HepG2 (cell line): ENCODE data around the gene ALDH16A1. TPM values are rescaled to one million over a fixed set of nuclear protein-coding genes. Genes with fewer than 3 reads are reported as not detected.

Experiments used
- ATAC-seq: fragments of 200-7000 bp; cut with Tn5 transposase; 3 replicates; pipeline ENCODE4 v1.9.1; 2020; ENCODE audit warnings: mild to moderate bottlenecking, moderate library complexity
- BruUV-seq: library from RNA; stranded (reverse); fragments of 400-500 nt; replicated peaks from 2 replicates; lab custom pipeline; 2021; lab: Mats Ljungman, UMichigan
- CTCF ChIA-PET: fragments of 300-600 bp; formaldehyde crosslinking; extraction: SDS; loops from one replicate; lab custom pipeline; 2021; ENCODE audit warnings: low total read pairs, inconsistent platforms, low intra/inter-chr PET ratio; lab: Yijun Ruan, JAX
- POLR2A ChIA-PET: fragments of 350-600 bp; sonication (Branson Sonifier 250); formaldehyde crosslinking; loops from one replicate; lab custom pipeline; 2020; ENCODE audit warnings: antibody characterized with exemption, inconsistent platforms; lab: Yijun Ruan, JAX
- DNase-seq: peaks from one replicate; pipeline ENCODE4 v3.0.0-alpha.2; 2015; ENCODE audit warnings: low spot score
- FAIRE-seq: peaks from 3 replicates; lab custom pipeline; 2011; peaks lifted over from hg19 to GRCh38; lab: Jason Lieb, UNC
- H2AFZ ChIP-seq: one replicate; pipeline ENCODE4 v1.6.1; 2011; ENCODE audit warnings: low read length, inconsistent platforms
- H3K27ac ChIP-seq: fragments of 300-600 bp; 3 replicates; pipeline ENCODE4 v1.8.0; 2011; ENCODE audit warnings: mixed run types, mild to moderate bottlenecking, mixed read lengths, low read length, inconsistent platforms; ENCODE audit not compliant: insufficient read depth; ENCODE audit errors: extremely low read length
- H3K27me3 ChIP-seq, 2 experiments: fragments of 200-600 bp in 1 of 2; 2 replicates in 1 of 2; 3 replicates in 1 of 2; pipeline versions ENCODE4 v1.6.0 to v1.8.0; 2011; ENCODE audit warnings: low read length in 2 of 2, mild to moderate bottlenecking in 2 of 2, moderate library complexity in 2 of 2, inconsistent platforms in 1 of 2; ENCODE audit not compliant: insufficient read depth in 2 of 2, control insufficient read depth in 1 of 2
- H3K36me3 ChIP-seq, 2 experiments: fragments of 200-600 bp in 1 of 2; replicated peaks in 1 of 2; 2 replicates in 1 of 2; 3 replicates in 1 of 2; pipeline versions ENCODE4 v1.5.1 to v1.8.0; 2011; ENCODE audit warnings: low read length in 2 of 2, inconsistent platforms in 1 of 2; ENCODE audit not compliant: insufficient read depth in 2 of 2, control insufficient read depth in 1 of 2
- H3K4me1 ChIP-seq: 2 replicates; pipeline ENCODE4 v1.5.1; 2012; ENCODE audit warnings: low read length, inconsistent platforms; ENCODE audit not compliant: insufficient read depth
- H3K4me2 ChIP-seq: 2 replicates; pipeline ENCODE4 v1.6.0; 2011; ENCODE audit warnings: low read depth, low read length, inconsistent platforms
- H3K4me3 ChIP-seq, 3 experiments: fragments of 200-600 bp in 1 of 3; sonication (generic), shearing (Covaris generic) in 1 of 3; replicated peaks in 1 of 3; 2 replicates each; pipeline ENCODE4 v1.5.1; 2011 to 2016; ENCODE audit warnings: low read length in 3 of 3, inconsistent platforms in 2 of 3, low read depth in 2 of 3, mild to moderate bottlenecking in 2 of 3, control low read depth in 1 of 3, mixed read lengths in 1 of 3; ENCODE audit not compliant: insufficient read depth in 1 of 3
- H3K79me2 ChIP-seq: one replicate; pipeline ENCODE4 v1.6.1; 2011; ENCODE audit warnings: low read length, inconsistent platforms; ENCODE audit not compliant: insufficient read depth
- H3K9ac ChIP-seq: 2 replicates; pipeline ENCODE4 v1.6.0; 2011; ENCODE audit warnings: mild to moderate bottlenecking, low read depth, low read length, inconsistent platforms; ENCODE audit not compliant: insufficient read depth
- H3K9me3 ChIP-seq: 2 replicates; pipeline ENCODE4 v1.5.1; 2012; ENCODE audit warnings: mild to moderate bottlenecking, low read length
- H4K20me1 ChIP-seq: 2 replicates; pipeline ENCODE4 v1.6.0; 2011; ENCODE audit warnings: inconsistent platforms, mild to moderate bottlenecking, low read length, moderate library complexity; ENCODE audit not compliant: insufficient read depth
- ETV6 ChIP-seq: sonication (generic); formaldehyde crosslinking; conservative IDR thresholded peaks from 2 replicates; pipeline ENCODE4 v1.4.0; 2020; ENCODE audit warnings: missing genetic modification reagents
- FOSL1 ChIP-seq: sonication (generic); formaldehyde crosslinking; IDR thresholded peaks from 2 replicates; pipeline ENCODE4 v1.9.0; 2021; ENCODE audit warnings: missing genetic modification reagents, borderline replicate concordance
- RNF2 ChIP-seq: fragments of 450-650 bp; conservative IDR thresholded peaks from 2 replicates; pipeline ENCODE4 v1.6.1; 2016; ENCODE audit warnings: low read depth
- SIN3B ChIP-seq: fragments of 150-350 bp; IDR thresholded peaks from 2 replicates; pipeline ENCODE4 v1.6.1; 2014; ENCODE audit warnings: low read length
- SIX4 ChIP-seq: sonication (generic); formaldehyde crosslinking; IDR thresholded peaks from 2 replicates; pipeline ENCODE4 v1.4.0; 2020; ENCODE audit warnings: missing genetic modification reagents
- TEAD2 ChIP-seq: sonication (generic); formaldehyde crosslinking; IDR thresholded peaks from 2 replicates; pipeline ENCODE4 v1.9.0; 2021; ENCODE audit warnings: missing genetic modification reagents
- ZNF441 ChIP-seq: sonication (generic); formaldehyde crosslinking; IDR thresholded peaks from 2 replicates; pipeline ENCODE4 v1.7.0; 2021; ENCODE audit warnings: missing genetic modification reagents, borderline replicate concordance
- ZNF546 ChIP-seq: sonication (generic); formaldehyde crosslinking; conservative IDR thresholded peaks from 2 replicates; pipeline ENCODE4 v1.8.1; 2023; ENCODE audit warnings: mild to moderate bottlenecking, missing genetic modification reagents
- ZNF607 ChIP-seq: sonication (generic); formaldehyde crosslinking; IDR thresholded peaks from 2 replicates; pipeline ENCODE4 v1.5.1; 2020; ENCODE audit warnings: missing genetic modification reagents, mild to moderate bottlenecking, borderline replicate concordance
- ZNF7 ChIP-seq: IDR thresholded peaks from 2 replicates; pipeline ENCODE4 v1.6.1; 2016; ENCODE audit warnings: missing biosample characterization, missing genetic modification reagents
- ZNF841 ChIP-seq: sonication (generic); formaldehyde crosslinking; IDR thresholded peaks from 2 replicates; pipeline ENCODE4 v1.8.1; 2023; ENCODE audit warnings: missing genetic modification reagents, borderline replicate concordance
- WGBS: methylation state at CpG from one replicate; pipeline ENCODE4 v1.1.6; 2017; ENCODE audit warnings: low lambda C conversion rate; 5-methylcytosine and 5-hydroxymethylcytosine counted together
- in situ Hi-C: cut with HindIII; loops from 2 replicates; pipeline ENCODE4 v1.10.0; 2017; ENCODE audit warnings: low pct_unique_long_range_greater_than_20kb; ENCODE audit not compliant: extremely low pct_ligation_motif_present
- intact Hi-C: fragments of 100-400 bp; cut with micrococcal nuclease; formaldehyde crosslinking; loops from one replicate; pipeline ENCODE4 v1.10.0; 2022; ENCODE audit not compliant: unreplicated experiment
- polyA plus RNA-seq, 8 experiments: library from polyadenylated mRNA; depleted of rRNA in 3 of 8; stranded (reverse) in 7 of 8; unstranded in 1 of 8; fragments of >200 nt; fragmentation: Illumina TruSeq in 4 of 8; extraction: Trizol in 4 of 8; gene quantifications; 2 replicates each; pipeline versions ENCODE4 v1.2.1 to v1.2.3, GENCODE V29; 2011 to 2016; ENCODE audit warnings: low read depth in 4 of 8, missing spikeins in 1 of 8, mixed read lengths in 1 of 8; ENCODE audit not compliant: insufficient read depth in 1 of 8
- total RNA-seq, 5 experiments: library from RNA; depleted of rRNA; stranded (reverse); fragments of >200 nt; fragmentation: Illumina TruSeq; extraction: Trizol; gene quantifications; 2 replicates each; pipeline ENCODE4 v1.2.3, GENCODE V29; 2016; ENCODE audit warnings: low read depth in 1 of 5
- TF ChIP-seq, protein P1 (sequence below): sonication (generic); formaldehyde crosslinking; IDR thresholded peaks from 2 replicates; pipeline ENCODE4 v1.4.0; 2020; ENCODE audit warnings: low read depth, mild to moderate bottlenecking, missing genetic modification reagents

Gene ALDH16A1
- total and polyA plus RNA-seq, 2 of the 13 experiments (the other 11 are each of a cell fraction or from before 2014, with no cell fraction given) = 8.4 to 34.9 TPM

- BruUV-seq = no TSS peak
- ChIA-PET POLR2A (no interaction called here), CTCF (no interaction called here)
- Histone ChIP-seq H4K20me1 (no peaks in the 10 kb centered on the region), H3K4me2 (no peak overlapping the region), H3K27ac (no peak overlapping the region), H3K4me3 (no peak overlapping the region), H3K27me3 (peaks cover 16 to 88% of the 10 kb centered on the region in 2 experiments), H3K9me3 (no peaks in the 10 kb centered on the region), H3K36me3 (no peaks in the 10 kb centered on the region), H3K79me2 (no peaks in the 10 kb centered on the region), H3K9ac (no peak overlapping the region), H3K4me1 (0 out of 2 replicates have a peak, but pooled peaks cover 6% of the 10 kb centered on the region), H2AFZ (no peak overlapping the region)
- intact Hi-C loops = no loop called here
- no peak for TF ChIP-seq ZNF546
- TF ChIP-seq FOSL1 = no peak
- TF ChIP-seq SIX4 (CRISPR knock-in tag) = no peak
- TF ChIP-seq RNF2 = no peak
- TF ChIP-seq ZNF441 (CRISPR knock-in tag) = no peak
- TF ChIP-seq TEAD2 = no peak
- TF ChIP-seq ETV6 (CRISPR knock-in tag) = no peak
- TF ChIP-seq ZNF607 (CRISPR knock-in tag) = no peak
- TF ChIP-seq, protein P1, sequence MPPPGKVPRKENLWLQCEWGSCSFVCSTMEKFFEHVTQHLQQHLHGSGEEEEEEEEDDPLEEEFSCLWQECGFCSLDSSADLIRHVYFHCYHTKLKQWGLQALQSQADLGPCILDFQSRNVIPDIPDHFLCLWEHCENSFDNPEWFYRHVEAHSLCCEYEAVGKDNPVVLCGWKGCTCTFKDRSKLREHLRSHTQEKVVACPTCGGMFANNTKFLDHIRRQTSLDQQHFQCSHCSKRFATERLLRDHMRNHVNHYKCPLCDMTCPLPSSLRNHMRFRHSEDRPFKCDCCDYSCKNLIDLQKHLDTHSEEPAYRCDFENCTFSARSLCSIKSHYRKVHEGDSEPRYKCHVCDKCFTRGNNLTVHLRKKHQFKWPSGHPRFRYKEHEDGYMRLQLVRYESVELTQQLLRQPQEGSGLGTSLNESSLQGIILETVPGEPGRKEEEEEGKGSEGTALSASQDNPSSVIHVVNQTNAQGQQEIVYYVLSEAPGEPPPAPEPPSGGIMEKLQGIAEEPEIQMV (CRISPR knock-in tag) = no peak
- no peak for TF ChIP-seq SIN3B
- no peak for TF ChIP-seq ZNF841 (CRISPR knock-in tag)
- TF ChIP-seq ZNF7 (CRISPR knock-in tag) = no peak
- ATAC-seq = no peak
- no peak for FAIRE-seq
- no peak for DNase-seq
- in situ Hi-C loops = no loop called here
- whole genome bisulfite sequencing = 24% methylated on average over 3 of the region's 3 CpGs
Measured at GRCh38 chr19:49421878-49422202, 31.2 kb upstream of the ALDH16A1 start.
